CD4-positive, alpha-beta T cell treated with Interleukin-21 for 1 hour (primary cell): ENCODE results near the gene OR2D3.
"Not testable (repeated sequence)": the region's sequence is repeated elsewhere in the genome, so short reads cannot be mapped to it uniquely, and the experiment has no call there.

Experiments
- DNase-seq: peaks from one replicate; pipeline ENCODE4 v3.0.0-alpha.2; 2020

OR2D3 gene

DNA sequence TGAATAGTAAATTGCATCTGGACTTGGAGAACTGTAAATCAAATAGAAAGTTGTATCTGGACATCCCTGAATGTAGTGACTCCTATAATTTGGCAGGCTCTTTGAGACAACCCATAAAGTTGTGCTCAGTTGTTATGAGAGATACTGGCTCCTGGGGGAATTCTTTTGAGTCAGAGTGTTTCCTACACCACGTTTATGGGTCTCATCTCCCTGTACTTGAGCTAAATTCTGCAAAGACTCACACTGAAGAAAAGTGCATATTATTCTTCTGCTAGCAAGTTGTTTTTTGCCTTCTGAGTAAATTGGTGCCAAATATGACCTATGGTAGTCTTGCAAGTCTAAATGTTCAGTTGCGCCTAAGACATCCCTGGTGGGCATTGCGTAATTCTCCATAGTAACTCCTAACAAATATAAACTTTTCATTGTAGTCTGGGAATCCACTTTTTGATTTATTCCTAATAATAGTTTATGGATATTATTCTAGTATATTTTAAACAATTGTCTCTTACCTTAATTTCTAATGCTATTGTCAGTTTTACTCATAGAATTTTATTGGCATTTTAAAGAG is 10.4 kb downstream of the OR2D3 start:
- no peak for DNase-seq

DNA sequence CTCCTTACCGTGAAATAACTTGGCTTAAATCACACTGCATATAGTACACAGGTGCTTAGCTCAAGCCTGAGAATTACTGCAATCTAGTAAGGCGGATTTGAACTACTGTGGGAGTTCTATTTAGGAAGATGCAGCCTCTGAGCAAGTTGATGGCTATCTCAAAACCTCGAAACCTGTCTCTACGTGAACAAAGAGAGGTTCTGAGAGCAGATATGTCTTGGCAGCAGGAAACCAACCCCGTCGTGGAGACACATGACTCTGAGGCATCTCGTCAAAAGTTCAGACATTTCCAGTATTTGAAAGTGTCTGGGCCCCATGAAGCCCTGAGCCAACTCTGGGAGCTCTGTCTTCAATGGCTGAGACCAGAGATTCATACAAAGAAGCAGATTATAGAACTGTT is 11.3 kb downstream of the OR2D3 start:
- DNase-seq = no peak

DNA sequence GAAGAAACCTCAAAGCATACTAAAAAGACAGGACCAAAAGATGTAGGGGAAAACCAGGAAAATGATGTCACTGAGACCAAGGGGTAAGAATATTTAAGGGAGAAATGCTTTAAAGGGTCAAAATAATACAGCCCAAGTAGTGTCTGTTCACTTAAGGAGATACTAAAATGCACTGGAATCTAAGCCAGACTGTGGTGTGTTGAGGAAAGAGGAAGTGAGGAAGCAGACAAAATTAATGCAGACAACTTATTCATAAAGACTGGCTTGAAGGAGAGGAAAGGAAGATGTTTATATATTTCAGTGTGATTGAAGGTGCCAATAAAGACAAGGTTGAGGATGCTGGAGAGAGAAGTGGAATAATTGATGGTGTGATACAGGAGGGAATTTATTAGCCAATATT is 21.2 kb downstream of the OR2D3 start:
- no peak for DNase-seq

DNA sequence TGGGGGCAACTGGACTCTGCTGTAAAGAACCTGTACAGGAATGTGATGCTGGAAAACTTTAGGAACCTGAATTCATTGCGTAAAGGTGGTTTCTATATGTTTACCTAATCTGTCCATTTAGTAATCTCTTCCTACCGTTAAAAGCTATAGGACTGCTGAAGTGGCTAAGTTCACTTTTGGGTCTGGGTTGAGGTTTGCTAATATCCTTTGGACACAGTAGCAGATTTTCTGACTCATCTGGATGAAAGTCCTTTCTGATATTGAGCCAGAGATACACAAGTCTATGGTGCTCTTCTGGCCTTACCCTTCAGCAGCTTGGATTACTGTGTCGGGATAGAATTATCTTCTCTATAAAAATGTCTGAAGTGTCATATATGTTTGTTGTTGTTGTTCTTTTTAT is 22.3 kb downstream of the OR2D3 start:
- DNase-seq = no peak

GRCh38 chr11:6954248-6954647 is 33.4 kb downstream of the OR2D3 start:
- not testable (repeated sequence) for DNase-seq

- no peak for DNase-seq
Measured at GRCh38 chr11:6962141-6962540, 41.3 kb downstream of the OR2D3 start.

GRCh38 chr11:6962673-6963072 is 41.9 kb downstream of the OR2D3 start:
- no peak for DNase-seq

GRCh38 chr11:6968816-6969215 is 48.0 kb downstream of the OR2D3 start:
- DNase-seq = no peak

DNA sequence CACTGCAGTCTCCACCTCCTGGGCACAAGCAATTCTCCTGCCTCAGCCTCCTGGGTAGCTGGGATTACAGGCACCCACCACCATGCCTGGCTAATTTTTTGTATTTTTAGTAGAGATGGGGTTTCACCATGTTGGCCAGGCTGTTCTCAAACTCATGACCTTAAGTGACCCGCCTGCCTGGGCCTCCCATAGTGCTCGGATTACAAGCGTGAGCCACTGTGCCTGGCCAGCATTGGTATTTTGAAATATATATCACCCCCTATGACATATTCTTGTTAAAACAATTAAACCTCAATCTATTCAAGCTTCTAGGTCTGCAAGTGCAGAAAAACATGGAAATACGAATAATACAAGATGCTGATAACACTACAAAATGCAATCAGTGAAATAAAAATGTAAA is 49.1 kb downstream of the OR2D3 start:
- DNase-seq = not testable (repeated sequence)
